Fibroblast of villous mesenchyme (primary cell): ENCODE measurements around the gene NEK6. TPM values are rescaled to one million over a fixed set of nuclear protein-coding genes. Genes with fewer than 3 reads are reported as not detected.

ENCODE experiments used
- DNase-seq: peaks from one replicate; pipeline ENCODE4 v3.0.0-alpha.2; 2010; ENCODE audit warnings: low read depth
- H3K4me3 ChIP-seq: 2 replicates; pipeline ENCODE4 v1.5.1; 2011; ENCODE audit warnings: low read depth, mild to moderate bottlenecking, low read length
- total RNA-seq: library from RNA; depleted of rRNA; stranded (reverse); fragments of >200 nt; gene quantifications from 2 replicates; pipeline ENCODE4 v1.2.3, GENCODE V29; 2012
- TF ChIP-seq, protein P1 (sequence below): IDR thresholded peaks from 2 replicates; pipeline ENCODE4 v1.5.1; 2012; ENCODE audit warnings: low read depth, mild to moderate bottlenecking, low read length; ENCODE audit not compliant: insufficient read depth

The NEK6 gene
- total RNA-seq, 1 donor: 41.9 TPM

DNA sequence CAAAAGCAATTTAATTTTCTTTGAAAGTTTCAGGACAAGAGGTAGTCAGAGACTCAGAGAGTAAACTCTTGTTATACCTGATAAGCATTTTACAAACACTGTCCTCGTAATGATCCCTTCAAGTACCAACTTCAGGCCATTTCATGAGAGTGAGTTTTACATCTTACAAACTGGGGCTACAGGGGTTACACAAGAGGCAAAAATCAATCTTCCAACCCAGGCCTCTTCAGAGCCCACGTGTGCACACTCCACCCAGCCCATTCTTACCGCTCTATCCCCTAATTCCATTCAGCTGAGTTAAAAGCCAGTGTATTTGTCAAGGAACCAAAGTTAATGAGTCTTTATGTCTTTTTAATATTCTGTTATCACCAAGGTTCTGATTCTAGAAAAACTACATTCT, 110.9 kb downstream of the NEK6 start:
- no peak for DNase-seq

DNA sequence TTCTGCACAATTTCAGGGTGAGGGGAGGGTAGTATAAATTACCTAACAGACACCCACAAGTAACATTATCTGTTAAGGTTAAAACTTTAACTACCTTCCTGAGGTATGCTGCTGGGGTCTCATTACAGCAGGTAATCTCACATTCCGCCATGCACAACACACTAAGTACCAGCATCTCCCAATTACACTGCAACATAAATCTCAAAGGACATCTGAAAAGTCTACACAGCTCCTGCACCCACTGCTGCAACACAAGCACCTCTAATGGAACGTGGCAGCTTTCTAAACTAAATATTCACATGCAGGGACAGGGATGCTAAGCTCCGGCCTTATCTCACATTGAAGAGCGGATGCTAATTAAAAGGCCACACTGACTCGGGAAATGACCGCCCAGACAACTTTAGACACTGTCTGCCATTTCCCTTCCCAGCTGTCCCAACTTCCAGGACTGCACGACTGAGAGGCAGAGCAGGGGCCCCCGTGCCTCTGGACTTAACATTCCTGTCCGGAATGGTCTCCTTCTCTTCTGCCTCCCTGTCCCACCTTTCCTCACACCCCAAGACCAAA, 111.6 kb downstream of the NEK6 start:
- no peak overlapping the region for H3K4me3 ChIP-seq
- TF ChIP-seq, protein P1, sequence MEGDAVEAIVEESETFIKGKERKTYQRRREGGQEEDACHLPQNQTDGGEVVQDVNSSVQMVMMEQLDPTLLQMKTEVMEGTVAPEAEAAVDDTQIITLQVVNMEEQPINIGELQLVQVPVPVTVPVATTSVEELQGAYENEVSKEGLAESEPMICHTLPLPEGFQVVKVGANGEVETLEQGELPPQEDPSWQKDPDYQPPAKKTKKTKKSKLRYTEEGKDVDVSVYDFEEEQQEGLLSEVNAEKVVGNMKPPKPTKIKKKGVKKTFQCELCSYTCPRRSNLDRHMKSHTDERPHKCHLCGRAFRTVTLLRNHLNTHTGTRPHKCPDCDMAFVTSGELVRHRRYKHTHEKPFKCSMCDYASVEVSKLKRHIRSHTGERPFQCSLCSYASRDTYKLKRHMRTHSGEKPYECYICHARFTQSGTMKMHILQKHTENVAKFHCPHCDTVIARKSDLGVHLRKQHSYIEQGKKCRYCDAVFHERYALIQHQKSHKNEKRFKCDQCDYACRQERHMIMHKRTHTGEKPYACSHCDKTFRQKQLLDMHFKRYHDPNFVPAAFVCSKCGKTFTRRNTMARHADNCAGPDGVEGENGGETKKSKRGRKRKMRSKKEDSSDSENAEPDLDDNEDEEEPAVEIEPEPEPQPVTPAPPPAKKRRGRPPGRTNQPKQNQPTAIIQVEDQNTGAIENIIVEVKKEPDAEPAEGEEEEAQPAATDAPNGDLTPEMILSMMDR: no peak
- no peak for DNase-seq

More for the DNA sequence above, 110.9 kb downstream of the NEK6 start:
- TF ChIP-seq, protein P1: no peak
- no peak overlapping the region for H3K4me3 ChIP-seq

DNA sequence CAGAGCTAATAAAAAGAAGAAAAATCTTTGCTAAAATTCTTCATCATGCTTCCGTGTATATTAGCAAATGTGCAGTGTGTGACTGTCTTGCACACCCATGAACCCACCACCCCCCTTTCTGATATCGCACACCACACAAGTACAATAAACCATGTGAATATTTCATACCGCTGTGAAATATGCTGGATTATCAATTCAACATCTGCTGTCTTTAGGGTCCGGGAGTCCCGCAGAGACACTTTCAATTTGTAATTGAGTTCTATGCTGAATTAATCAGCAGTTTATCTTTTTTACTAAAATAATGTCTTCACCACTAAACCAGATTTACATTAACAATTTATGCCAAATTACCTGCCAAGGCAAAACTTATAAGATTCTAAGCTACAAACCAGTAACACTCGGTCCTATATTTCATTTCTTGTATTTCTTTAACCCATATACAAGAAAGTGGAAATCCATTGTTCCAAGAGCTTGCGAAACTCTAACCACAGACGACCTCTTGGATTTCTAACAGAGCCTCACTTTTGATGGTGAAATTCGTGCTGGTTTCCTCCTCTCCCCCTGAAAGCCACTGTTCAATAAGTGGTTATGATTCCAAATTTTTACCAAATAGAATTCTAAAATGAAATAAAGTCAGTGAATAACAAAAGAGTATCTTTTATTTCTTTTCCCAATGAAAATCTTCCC, 113.3 kb downstream of the NEK6 start:
- peak; percentile 61 for DNase-seq
- H3K4me3 ChIP-seq: no peak overlapping the region
- TF ChIP-seq, protein P1: no peak

DNA sequence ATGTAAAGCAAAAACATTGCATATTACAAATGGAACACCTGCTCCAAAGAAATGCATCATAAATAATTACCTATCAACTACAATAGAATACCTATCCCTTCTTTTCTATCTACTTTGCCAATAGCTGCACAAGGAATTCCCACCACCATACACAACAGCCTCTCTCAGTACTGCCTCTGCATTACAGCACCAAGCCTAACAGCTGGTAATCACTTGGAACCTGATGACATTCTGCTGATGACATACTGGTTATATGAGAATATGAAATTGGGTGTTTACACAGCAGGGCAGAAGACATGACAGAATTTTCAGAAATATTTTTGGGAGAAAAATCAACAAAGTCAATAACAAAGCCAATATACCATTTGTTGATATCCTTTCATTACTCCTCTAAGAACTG, 114.3 kb downstream of the NEK6 start:
- no peak for DNase-seq
- TF ChIP-seq, protein P1: no peak
- no peak overlapping the region for H3K4me3 ChIP-seq

DNA sequence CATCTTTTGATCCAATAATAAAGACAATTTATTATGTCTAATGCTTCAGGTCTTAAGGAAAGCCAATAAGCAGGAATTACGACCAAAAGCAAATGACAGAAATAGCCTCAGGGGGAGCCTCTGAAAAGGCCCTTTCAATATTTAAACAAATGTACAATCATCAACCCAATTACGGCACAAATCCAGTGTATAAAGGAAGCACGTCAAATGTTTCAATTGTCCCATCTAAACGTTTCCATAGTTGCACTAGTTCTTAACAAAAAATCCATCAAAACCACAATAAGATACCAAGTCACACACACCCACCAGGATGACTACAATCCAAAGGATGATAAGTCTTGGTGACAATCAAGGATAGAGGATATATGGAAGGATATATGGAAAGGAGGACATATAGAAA, 115.6 kb downstream of the NEK6 start:
- no peak overlapping the region for H3K4me3 ChIP-seq
- no peak for DNase-seq
- TF ChIP-seq, protein P1: no peak

DNA sequence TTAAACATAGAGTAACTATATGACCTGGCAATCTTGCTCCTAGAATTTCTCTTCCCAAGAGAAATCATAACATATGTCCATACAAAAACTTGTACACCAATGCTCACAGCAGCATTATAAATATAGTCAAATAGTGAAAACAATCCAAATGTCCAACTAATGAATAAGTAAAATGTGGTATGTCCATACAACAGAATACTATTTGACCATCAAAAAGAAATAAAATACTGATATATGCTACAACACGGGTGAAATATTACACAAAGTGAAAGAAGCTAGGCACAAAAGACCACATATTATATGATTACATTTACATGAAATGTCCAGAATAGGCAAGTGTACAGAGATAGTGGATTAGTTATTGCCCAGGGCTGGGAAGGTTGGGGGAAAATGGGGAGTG, 116.1 kb downstream of the NEK6 start:
- TF ChIP-seq, protein P1: no peak
- no peak overlapping the region for H3K4me3 ChIP-seq
- no peak for DNase-seq
